GM12873 (cell line): ENCODE data around the gene SSBP2.

Source experiments
- TF ChIP-seq, protein P1 (sequence below): IDR thresholded peaks from 2 replicates; pipeline ENCODE4 v1.5.1; 2012; ENCODE audit warnings: low read depth, mild to moderate bottlenecking, moderate library complexity, low read length, control low read depth; ENCODE audit not compliant: insufficient read depth; ENCODE audit errors: missing control alignments

Gene SSBP2

DNA sequence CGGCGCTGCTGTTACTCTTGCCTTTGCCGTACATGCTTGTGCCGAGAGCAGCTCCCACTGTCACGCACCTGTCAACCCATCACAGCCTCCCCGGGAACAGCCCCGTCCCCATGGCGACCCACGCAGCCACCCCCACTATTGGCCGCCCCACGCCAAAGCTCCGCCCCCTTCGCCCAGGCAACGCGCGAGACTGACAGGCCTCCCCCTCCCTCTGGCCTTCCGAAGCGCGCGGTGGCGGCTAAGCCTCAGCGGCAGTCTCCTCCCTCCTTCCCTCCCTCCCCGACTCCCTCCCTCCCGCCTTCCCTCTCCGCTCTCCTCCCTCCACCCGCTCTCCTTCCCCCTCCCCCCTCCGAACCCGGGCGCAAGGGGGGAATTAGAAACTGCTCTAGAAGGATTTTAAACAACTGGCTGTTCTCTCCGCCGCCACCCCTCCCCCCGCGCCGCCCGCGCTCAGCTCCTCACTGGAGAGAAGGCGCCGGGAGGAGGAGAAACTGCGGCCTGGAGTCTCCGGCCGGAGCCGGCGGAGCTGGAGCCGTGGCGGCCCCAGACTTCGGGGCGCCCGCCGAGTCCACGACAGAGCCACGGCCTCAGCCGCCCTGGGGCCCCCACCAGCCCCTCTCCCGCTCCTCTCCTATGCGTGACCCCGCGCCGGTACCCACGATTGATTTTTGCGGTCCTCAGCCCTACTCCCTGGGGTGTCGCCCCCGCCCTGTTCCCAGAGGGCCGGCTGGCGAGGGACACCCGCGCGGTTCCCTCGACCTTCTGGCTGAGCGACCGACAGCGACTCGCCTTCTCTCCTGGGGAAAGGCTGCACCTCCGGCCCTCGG is at the start of gene SSBP2:
TSS of gene SSBP2 (minus strand) at position 89 of the 827 bp plus-strand sequence. CDS start at position 34, 55 bp downstream.
- TF ChIP-seq, protein P1, sequence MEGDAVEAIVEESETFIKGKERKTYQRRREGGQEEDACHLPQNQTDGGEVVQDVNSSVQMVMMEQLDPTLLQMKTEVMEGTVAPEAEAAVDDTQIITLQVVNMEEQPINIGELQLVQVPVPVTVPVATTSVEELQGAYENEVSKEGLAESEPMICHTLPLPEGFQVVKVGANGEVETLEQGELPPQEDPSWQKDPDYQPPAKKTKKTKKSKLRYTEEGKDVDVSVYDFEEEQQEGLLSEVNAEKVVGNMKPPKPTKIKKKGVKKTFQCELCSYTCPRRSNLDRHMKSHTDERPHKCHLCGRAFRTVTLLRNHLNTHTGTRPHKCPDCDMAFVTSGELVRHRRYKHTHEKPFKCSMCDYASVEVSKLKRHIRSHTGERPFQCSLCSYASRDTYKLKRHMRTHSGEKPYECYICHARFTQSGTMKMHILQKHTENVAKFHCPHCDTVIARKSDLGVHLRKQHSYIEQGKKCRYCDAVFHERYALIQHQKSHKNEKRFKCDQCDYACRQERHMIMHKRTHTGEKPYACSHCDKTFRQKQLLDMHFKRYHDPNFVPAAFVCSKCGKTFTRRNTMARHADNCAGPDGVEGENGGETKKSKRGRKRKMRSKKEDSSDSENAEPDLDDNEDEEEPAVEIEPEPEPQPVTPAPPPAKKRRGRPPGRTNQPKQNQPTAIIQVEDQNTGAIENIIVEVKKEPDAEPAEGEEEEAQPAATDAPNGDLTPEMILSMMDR: no peak

- TF ChIP-seq, protein P1: no peak
Measured at GRCh38 chr5:81795666-81796065, 44.8 kb upstream of the SSBP2 start.

DNA sequence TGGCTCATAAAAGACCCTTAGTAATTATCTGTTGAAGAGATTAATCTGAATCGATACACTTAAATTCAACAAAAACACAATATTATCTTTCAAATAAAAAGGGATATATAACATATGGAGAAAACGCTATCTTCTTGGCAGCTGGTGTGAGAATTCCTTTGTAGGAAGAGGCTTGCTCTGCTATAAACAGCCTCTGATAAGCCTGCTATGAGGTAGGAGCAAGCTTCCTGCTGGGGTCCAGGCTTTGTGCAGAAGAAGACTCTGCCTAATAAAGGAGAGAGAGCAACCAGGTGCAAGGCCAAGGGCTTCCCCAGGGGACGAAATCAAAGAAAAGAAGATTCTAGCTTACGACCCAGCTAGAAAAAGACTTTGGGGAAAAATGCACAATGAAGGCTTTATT is 43.3 kb upstream of the SSBP2 start:
- TF ChIP-seq, protein P1: no peak

- TF ChIP-seq, protein P1: no peak
Measured at GRCh38 chr5:81790336-81790735, 39.4 kb upstream of the SSBP2 start.

DNA sequence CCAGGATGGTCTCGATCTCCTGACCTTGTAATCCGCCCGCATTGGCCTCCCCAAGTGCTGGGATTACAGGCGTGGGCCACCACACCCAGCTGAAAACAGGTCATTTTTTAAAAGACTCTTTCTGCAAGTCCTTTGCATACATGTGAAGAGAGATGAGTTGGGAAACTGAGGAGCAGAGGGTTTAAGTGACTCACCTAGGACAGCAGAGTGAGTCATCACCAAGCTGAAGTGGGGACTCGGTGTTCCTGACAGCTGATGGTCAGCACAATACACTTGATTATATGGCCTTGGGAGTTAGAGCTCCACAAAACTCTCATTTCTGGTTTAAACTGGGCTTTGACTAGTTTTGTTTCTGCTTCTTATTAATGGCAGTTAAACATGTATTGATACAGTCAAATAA is 38.1 kb upstream of the SSBP2 start:
- TF ChIP-seq, protein P1: no peak

GRCh38 chr5:81788329-81788728 is 37.4 kb upstream of the SSBP2 start:
- TF ChIP-seq, protein P1: no peak

- TF ChIP-seq, protein P1: no peak
Measured at GRCh38 chr5:81787474-81788242, 36.8 kb upstream of the SSBP2 start.
